T-cell (primary cell): ENCODE data around the gene RUBCNL. TPM values are rescaled to one million over a fixed set of nuclear protein-coding genes. Genes with fewer than 3 reads are reported as not detected.

Source experiments
- ATAC-seq, 4 experiments: fragments of 200-7000 bp in 3 of 4; fragments of 150-1000 bp in 1 of 4; cut with Tn5 transposase; replicated peaks in 1 of 4; 1 replicate in 3 of 4; 2 replicates in 1 of 4; pipeline ENCODE4 v1.10.0; 2021; ENCODE audit warnings: moderate library complexity in 3 of 4, mild to moderate bottlenecking in 2 of 4, moderate number of reproducible peaks in 1 of 4
- CTCF ChIA-PET, 2 donors: fragments of 300-600 bp; sonication (Branson Sonifier 250); formaldehyde crosslinking; loops; one replicate each; lab custom pipeline; 2022; ENCODE audit warnings: antibody characterized with exemption in 2 of 2; lab: Charles Lee
- POLR2A ChIA-PET, 2 donors: fragments of 300-600 bp; sonication (Branson Sonifier 250); formaldehyde crosslinking; loops; one replicate each; lab custom pipeline; 2022; ENCODE audit warnings: antibody characterized with exemption in 2 of 2; lab: Charles Lee
- DNase-seq, 35 experiments: peaks; one replicate each; pipeline versions ENCODE4 v3.0.0 to v3.0.0-alpha.2; 2013 to 2023
- H3K27ac ChIP-seq: one replicate; pipeline ENCODE4 v1.5.1; 2013; ENCODE audit warnings: low read length
- H3K27me3 ChIP-seq, 2 experiments: replicated peaks in 1 of 2; 1 replicate in 1 of 2; 2 replicates in 1 of 2; pipeline versions ENCODE4 v1.6.1 to v1.7.0; 2013; ENCODE audit warnings: low read length in 1 of 2, mixed read lengths in 1 of 2; ENCODE audit not compliant: control insufficient read depth in 2 of 2, insufficient read depth in 2 of 2; ENCODE audit errors: extremely low read depth in 1 of 2
- H3K36me3 ChIP-seq, 2 donors: 1 replicate in 1 of 2; 2 replicates in 1 of 2; pipeline versions ENCODE4 v1.6.1 to v1.7.0; 2013; ENCODE audit warnings: low read length in 1 of 2; ENCODE audit not compliant: control insufficient read depth in 2 of 2, insufficient read depth in 1 of 2; ENCODE audit errors: extremely low read depth in 1 of 2
- H3K4me1 ChIP-seq, 2 experiments: 1 replicate in 1 of 2; 2 replicates in 1 of 2; pipeline versions ENCODE4 v1.6.1 to v1.7.0; 2013; ENCODE audit warnings: low read length in 2 of 2, mixed read lengths in 1 of 2; ENCODE audit not compliant: insufficient read depth in 2 of 2, control insufficient read depth in 1 of 2; ENCODE audit errors: extremely low read depth in 1 of 2
- H3K4me3 ChIP-seq, 2 donors: 1 replicate in 1 of 2; 2 replicates in 1 of 2; pipeline versions ENCODE4 v1.5.1 to v1.7.0; 2013; ENCODE audit warnings: mild to moderate bottlenecking in 2 of 2, low read length in 1 of 2, moderate library complexity in 1 of 2; ENCODE audit not compliant: control insufficient read depth in 1 of 2; ENCODE audit errors: extremely low read depth in 1 of 2
- H3K9me3 ChIP-seq: 2 replicates; pipeline ENCODE4 v1.7.0; 2013
- H3K27ac Mint-ChIP-seq, 2 donors: one replicate each; pipeline ENCODE4 v1.8.0; 2020 to 2021; ENCODE audit warnings: mild to moderate bottlenecking in 2 of 2, mixed read lengths in 2 of 2
- H3K27me3 Mint-ChIP-seq, 2 donors: one replicate each; pipeline ENCODE4 v1.8.0; 2021 to 2022; ENCODE audit warnings: mixed read lengths in 2 of 2
- H3K36me3 Mint-ChIP-seq: one replicate; pipeline ENCODE4 v1.8.0; 2021; ENCODE audit warnings: mixed read lengths
- H3K4me1 Mint-ChIP-seq, 3 donors: one replicate each; pipeline ENCODE4 v1.8.0; 2020 to 2022; ENCODE audit warnings: mixed read lengths in 3 of 3, mild to moderate bottlenecking in 1 of 3
- H3K4me3 Mint-ChIP-seq, 3 donors: one replicate each; pipeline ENCODE4 v1.8.0; 2020 to 2022; ENCODE audit warnings: mild to moderate bottlenecking in 3 of 3, mixed read lengths in 3 of 3, moderate library complexity in 3 of 3
- H3K9me3 Mint-ChIP-seq, 3 donors: one replicate each; pipeline ENCODE4 v1.8.0; 2020 to 2022; ENCODE audit warnings: mixed read lengths in 3 of 3
- WGBS: methylation state at CpG from one replicate; pipeline ENCODE4 v1.1.5; 2013; ENCODE audit warnings: missing lambda C conversion rate; ENCODE audit not compliant: insufficient coverage; 5-methylcytosine and 5-hydroxymethylcytosine counted together
- total RNA-seq, 35 experiments: library from RNA in 6 of 35; stranded (reverse) in 6 of 35; fragments of 120-200 nt in 1 of 35; gene quantifications; one replicate each; pipeline versions ENCODE4 v1.2.1 to v1.2.4 and lab custom pipeline; 2013 to 2026

RUBCNL gene
- total RNA-seq, 5 donors from 2014 or later (not counting 1 experiment from before 2014, with no cell fraction given): 1.4 to 11.7 (median 2.2) TPM

GRCh38 chr13:46311217-46311616 lies 75.8 kb downstream of the RUBCNL start:
- no peak overlapping the region for H3K4me3 Mint-ChIP-seq

GRCh38 chr13:46310066-46310465 lies 77.0 kb downstream of the RUBCNL start:
- no peaks in the 10 kb centered on the region for H3K9me3 ChIP-seq
- H3K4me1 ChIP-seq: peaks cover 0 to 8% of the 10 kb centered on the region in 2 experiments
- Mint-ChIP-seq H3K36me3 (peaks cover 19% of the 10 kb centered on the region), H3K4me3 (no peak overlapping the region), H3K4me1 (peaks cover 13 to 27% (median 16%) of the 10 kb centered on the region in 3 donors), H3K27ac (no peak overlapping the region), H3K27me3 (no peaks in the 10 kb centered on the region), H3K9me3 (peaks cover 0 to 6% (median 4%) of the 10 kb centered on the region in 3 donors)
- DNase-seq (no peak), ATAC-seq (no peak)
- no peak overlapping the region for H3K27ac ChIP-seq
- WGBS: no CpG with 5 or more reads among the region's 1 CpG
- peaks cover 0 to 3% of the 10 kb centered on the region in 2 donors for H3K36me3 ChIP-seq
- no peak overlapping the region for H3K4me3 ChIP-seq
- no peaks in the 10 kb centered on the region for H3K27me3 ChIP-seq
- CTCF ChIA-PET: no interaction called here
- POLR2A ChIA-PET: no interaction called here

More at GRCh38 chr13:46311217-46311616, 75.8 kb downstream of the RUBCNL start:
- POLR2A ChIA-PET: no interaction called here
- Histone ChIP-seq H3K9me3 (no peaks in the 10 kb centered on the region), H3K27me3 (no peaks in the 10 kb centered on the region), H3K4me3 (no peak overlapping the region), H3K36me3 (peaks cover 0 to 3% of the 10 kb centered on the region in 2 donors), H3K4me1 (peaks cover 0 to 8% of the 10 kb centered on the region in 2 experiments), H3K27ac (no peak overlapping the region)
- peaks cover 0 to 6% (median 4%) of the 10 kb centered on the region in 3 donors for H3K9me3 Mint-ChIP-seq
- peaks cover 13 to 25% (median 16%) of the 10 kb centered on the region in 3 donors for H3K4me1 Mint-ChIP-seq
- DNase-seq (no peak), ATAC-seq (no peak)
- WGBS: no CpG with 5 or more reads among the region's 2 CpGs
- no peak overlapping the region for H3K27ac Mint-ChIP-seq
- no peaks in the 10 kb centered on the region for H3K27me3 Mint-ChIP-seq
- CTCF ChIA-PET: interaction anchor here in 1 of 2 donors (0.6 kb wide), 1 partner anchor 454 kb away, joined by 4 read pairs; no protein-coding TSS in a partner anchor
- H3K36me3 Mint-ChIP-seq: peaks cover 26% of the 10 kb centered on the region

- Histone ChIP-seq H3K4me3 (no peak overlapping the region), H3K4me1 (peaks cover 6 to 7% of the 10 kb centered on the region in 2 experiments), H3K36me3 (no peaks in the 10 kb centered on the region), H3K9me3 (no peaks in the 10 kb centered on the region), H3K27me3 (no peaks in the 10 kb centered on the region), H3K27ac (no peak overlapping the region)
- Mint-ChIP-seq H3K9me3 (peaks cover 0 to 6% (median 4%) of the 10 kb centered on the region in 3 donors), H3K4me3 (no peak overlapping the region), H3K27me3 (no peaks in the 10 kb centered on the region), H3K4me1 (peaks cover 15 to 32% (median 17%) of the 10 kb centered on the region in 3 donors), H3K27ac (no peak overlapping the region), H3K36me3 (peaks cover 8% of the 10 kb centered on the region)
- no CpG with 5 or more reads among the region's 1 CpG for WGBS
- ATAC-seq (no peak), DNase-seq (no peak)
- ChIA-PET CTCF (interaction anchor here (0.6 kb wide), 2 partner anchors 12 to 13 kb away, joined by 3 to 4 read pairs; no protein-coding TSS in a partner anchor), POLR2A (interaction anchor here in 1 of 2 donors (0.6 kb wide), 1 partner anchor 9 kb away, joined by 5 read pairs; no protein-coding TSS in a partner anchor)
These were observed 79.5 kb downstream of the RUBCNL start for GRCh38 chr13:46307554-46307953.

GRCh38 chr13:46304546-46304945 lies 82.5 kb downstream of the RUBCNL start:
- no peak for ATAC-seq
- H3K27ac Mint-ChIP-seq: peak overlapping the region in 1 of 2 donors; percentile 56
- peaks cover 6% of the 10 kb centered on the region for H3K36me3 Mint-ChIP-seq
- peak overlapping the region in 1 of 3 donors; percentile 64 for H3K4me3 Mint-ChIP-seq
- CTCF ChIA-PET: interaction anchor here (0.5 to 1.7 kb wide), 4 partner anchors 9 to 1869 kb away, joined by 3 to 10 read pairs (median 4); no protein-coding TSS in a partner anchor
- H3K9me3 ChIP-seq: no peaks in the 10 kb centered on the region
- H3K4me1 Mint-ChIP-seq: peaks cover 15 to 29% (median 18%) of the 10 kb centered on the region in 3 donors
- H3K4me3 ChIP-seq: no peak overlapping the region
- no peaks in the 10 kb centered on the region for H3K36me3 ChIP-seq
- POLR2A ChIA-PET: no interaction called here
- no peaks in the 10 kb centered on the region for H3K27me3 ChIP-seq
- DNase-seq: no peak
- 100% methylated on average over 1 of the region's 3 CpGs for WGBS
- H3K27ac ChIP-seq: peak overlapping the region; percentile 48
- H3K4me1 ChIP-seq: peaks cover 6 to 7% of the 10 kb centered on the region in 2 experiments
- H3K27me3 Mint-ChIP-seq: no peaks in the 10 kb centered on the region
- H3K9me3 Mint-ChIP-seq: peaks cover 3 to 9% (median 6%) of the 10 kb centered on the region in 3 donors

- WGBS: no CpG with 5 or more reads among the region's 7 CpGs
These were observed 83.2 kb downstream of the RUBCNL start for GRCh38 chr13:46303742-46304385.

GRCh38 chr13:46297361-46297811 lies 89.7 kb downstream of the RUBCNL start:
- Mint-ChIP-seq H3K27ac (peak overlapping the region; percentile 96 to 99), H3K9me3 (peaks cover 3 to 11% (median 4%) of the 10 kb centered on the region in 3 donors), H3K36me3 (peaks cover 4% of the 10 kb centered on the region), H3K4me3 (peak overlapping the region in 2 of 3 donors; percentile 2 to 50), H3K4me1 (peaks cover 61 to 66% (median 62%) of the 10 kb centered on the region in 3 donors), H3K27me3 (no peaks in the 10 kb centered on the region)
- Histone ChIP-seq H3K4me1 (peaks cover 36 to 40% of the 10 kb centered on the region in 2 experiments), H3K36me3 (no peaks in the 10 kb centered on the region), H3K4me3 (no peak overlapping the region), H3K9me3 (no peaks in the 10 kb centered on the region), H3K27me3 (no peaks in the 10 kb centered on the region), H3K27ac (peak overlapping the region; percentile 86)
- ATAC-seq (no peak), DNase-seq (peak in 1 of 35 experiments; percentile 26)
- POLR2A ChIA-PET: interaction anchor here in 1 of 2 donors (0.5 kb wide), 1 partner anchor 121 kb away, joined by 3 read pairs; no protein-coding TSS in a partner anchor
- 41% methylated on average over 2 of the region's 3 CpGs for WGBS
- CTCF ChIA-PET: interaction anchor here in 1 of 2 donors (3.2 kb wide), 1 partner anchor 24 kb away, joined by 32 read pairs; no protein-coding TSS in a partner anchor

More at GRCh38 chr13:46303742-46304385, 83.2 kb downstream of the RUBCNL start:
- POLR2A ChIA-PET: interaction anchor here in 1 of 2 donors (0.6 to 0.7 kb wide), 2 partner anchors 11 to 17 kb away, joined by 3 read pairs; no protein-coding TSS in a partner anchor
- H3K27ac Mint-ChIP-seq: peak overlapping the region; percentile 37 to 48
- peaks cover 4% of the 10 kb centered on the region for H3K36me3 Mint-ChIP-seq
- no peaks in the 10 kb centered on the region for H3K27me3 Mint-ChIP-seq
- peaks cover 19 to 32% (median 23%) of the 10 kb centered on the region in 3 donors for H3K4me1 Mint-ChIP-seq
- DNase-seq (peak in 1 of 35 experiments; percentile 30), ATAC-seq (peak; percentile 57 to 77 (median 68))
- Histone ChIP-seq H3K4me1 (peaks cover 6 to 7% of the 10 kb centered on the region in 2 experiments), H3K27ac (peak overlapping the region; percentile 48), H3K9me3 (no peaks in the 10 kb centered on the region), H3K4me3 (no peak overlapping the region), H3K36me3 (no peaks in the 10 kb centered on the region), H3K27me3 (no peaks in the 10 kb centered on the region)
- peaks cover 4 to 12% (median 6%) of the 10 kb centered on the region in 3 donors for H3K9me3 Mint-ChIP-seq
- CTCF ChIA-PET: interaction anchor here (0.5 to 1.7 kb wide), 2 partner anchors 8 to 140 kb away, joined by 4 to 10 read pairs; no protein-coding TSS in a partner anchor
- peak overlapping the region; percentile 3 to 64 (median 22) for H3K4me3 Mint-ChIP-seq
